Stimulated activated CD4-positive, alpha-beta T cell treated with anti-CD3 and anti-CD28 coated beads, Interleukin-2, amount 100 ng/mL, for 4 hours (primary cell): ENCODE results near the gene PLCH2.

ENCODE experiments used
- DNase-seq: peaks from one replicate; pipeline ENCODE4 v3.0.0-alpha.2; 2020; ENCODE audit warnings: low read depth

PLCH2 gene

DNA sequence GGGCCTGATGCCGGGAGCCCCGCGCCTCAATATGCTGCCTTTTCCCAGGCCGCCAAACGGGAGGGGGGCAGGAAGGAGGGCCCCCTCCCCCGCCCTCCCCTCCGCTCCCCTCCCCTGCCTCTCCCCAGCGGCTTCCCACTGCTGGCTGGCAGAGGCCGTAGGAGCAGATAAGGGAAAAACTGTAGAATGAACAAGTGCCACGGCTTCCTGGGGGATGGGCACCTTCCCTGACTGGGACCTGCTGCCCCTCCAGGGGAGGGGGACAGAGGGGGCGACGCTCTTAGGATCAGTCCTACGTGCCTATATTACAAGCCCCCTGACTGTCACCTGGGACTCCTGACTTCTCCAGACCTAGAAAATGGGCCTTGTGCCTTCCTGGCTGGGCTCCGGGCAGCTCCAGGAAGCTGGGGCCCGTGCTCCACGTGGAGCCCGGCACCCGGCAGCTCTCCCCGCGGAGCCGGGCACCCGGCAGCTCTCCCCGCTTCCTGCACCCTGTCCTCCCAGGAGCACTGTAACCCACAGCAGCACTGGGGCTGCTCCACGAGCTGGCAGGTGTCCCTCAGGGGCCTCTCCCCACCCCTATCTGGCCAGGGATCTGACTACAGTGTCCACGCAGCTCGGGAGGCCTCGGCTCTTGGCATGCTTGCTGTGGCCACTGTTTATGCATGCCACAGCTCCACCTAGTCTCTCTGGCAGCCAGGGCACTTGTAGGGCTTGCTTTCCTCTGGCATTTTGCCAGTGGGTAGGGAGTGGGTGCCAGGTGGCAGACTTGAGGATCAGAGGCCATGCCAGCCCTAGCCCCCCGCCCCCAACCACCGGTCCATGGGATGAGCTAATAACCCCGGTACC is 54.6 kb downstream of the PLCH2 start:
- DNase-seq: no peak

- DNase-seq: no peak
Observed at GRCh38 chr1:2532485-2533160, 56.5 kb downstream of the PLCH2 start.

DNA sequence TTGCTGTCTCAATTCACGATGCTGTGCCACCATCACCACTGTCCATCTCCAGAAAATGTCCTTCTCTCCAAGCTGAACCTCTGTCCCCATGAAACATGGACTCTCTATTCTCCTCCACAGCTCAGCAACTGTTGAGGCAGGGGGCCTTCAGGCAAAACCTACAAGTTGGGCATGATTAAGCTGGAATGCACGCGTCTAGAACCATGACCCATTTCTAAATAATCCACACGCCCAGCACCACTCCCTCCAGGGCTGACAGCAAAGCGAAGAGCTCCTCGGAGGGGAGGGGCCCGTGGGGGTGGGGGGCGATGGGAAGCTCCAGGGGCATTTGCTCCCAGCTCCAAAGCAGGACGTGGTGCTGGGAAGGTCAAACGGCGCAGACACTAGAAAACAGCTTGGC is 57.3 kb downstream of the PLCH2 start:
- no peak for DNase-seq

DNA sequence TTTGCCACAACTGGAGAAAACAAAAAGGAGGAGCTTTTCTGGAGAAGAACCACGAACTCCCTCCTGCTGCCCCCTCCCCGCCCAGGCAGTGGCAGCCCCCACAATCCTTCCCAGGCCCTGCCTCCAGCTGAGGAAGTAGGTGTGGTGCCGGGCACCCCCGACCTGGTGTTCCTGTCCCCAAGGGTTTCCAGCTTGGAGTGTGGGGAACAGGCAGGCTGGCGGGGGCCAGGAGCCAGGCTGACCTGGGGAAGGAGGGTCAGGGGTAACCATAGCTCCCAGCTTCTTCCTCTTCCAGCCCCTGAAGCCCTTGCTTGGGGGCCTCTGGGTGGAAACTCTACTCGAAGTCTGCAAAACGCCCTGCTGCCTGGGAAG is 58.2 kb downstream of the PLCH2 start:
- no peak for DNase-seq

- DNase-seq: no peak
Observed at GRCh38 chr1:2534687-2535441, 58.8 kb downstream of the PLCH2 start.

DNA sequence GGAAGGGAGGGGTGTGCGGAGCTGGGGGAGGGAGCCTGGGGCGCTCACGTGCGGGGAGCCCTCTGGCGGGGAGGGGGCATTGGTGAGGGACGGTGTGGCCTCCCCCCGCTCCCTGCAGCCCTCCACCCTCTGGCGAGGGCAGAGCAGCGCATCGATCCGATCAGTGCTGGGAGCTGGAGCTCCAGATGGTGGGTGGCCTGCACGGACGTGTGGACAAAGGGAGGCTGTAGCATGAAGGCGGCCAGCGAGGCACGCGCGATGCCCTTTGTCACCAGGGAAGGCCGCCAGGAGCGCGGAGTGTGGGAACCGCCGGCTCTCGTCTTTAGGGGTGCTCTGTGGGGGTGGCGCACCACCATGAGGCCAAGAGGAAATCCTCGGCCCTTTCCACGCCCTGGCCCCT is 59.4 kb downstream of the PLCH2 start:
- no peak for DNase-seq

DNA sequence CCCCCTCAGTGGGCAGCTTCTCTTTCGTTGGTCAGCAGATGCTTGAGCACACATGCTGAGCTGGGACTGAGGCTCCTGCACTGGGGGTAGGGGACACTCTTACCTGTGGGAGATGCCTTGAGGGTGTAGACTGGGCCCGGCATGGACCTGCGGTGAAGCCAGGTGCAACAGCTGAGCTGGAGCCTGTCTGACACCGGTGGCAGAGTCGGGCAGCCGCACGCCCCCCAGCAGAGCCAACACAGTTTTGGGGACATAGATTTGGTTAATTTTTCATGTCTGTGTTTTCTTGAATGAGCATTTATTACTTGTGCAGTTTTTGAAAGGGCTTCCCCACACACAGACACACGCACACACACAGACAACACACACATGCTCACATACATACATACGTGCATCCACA is 59.9 kb downstream of the PLCH2 start:
- no peak for DNase-seq

DNA sequence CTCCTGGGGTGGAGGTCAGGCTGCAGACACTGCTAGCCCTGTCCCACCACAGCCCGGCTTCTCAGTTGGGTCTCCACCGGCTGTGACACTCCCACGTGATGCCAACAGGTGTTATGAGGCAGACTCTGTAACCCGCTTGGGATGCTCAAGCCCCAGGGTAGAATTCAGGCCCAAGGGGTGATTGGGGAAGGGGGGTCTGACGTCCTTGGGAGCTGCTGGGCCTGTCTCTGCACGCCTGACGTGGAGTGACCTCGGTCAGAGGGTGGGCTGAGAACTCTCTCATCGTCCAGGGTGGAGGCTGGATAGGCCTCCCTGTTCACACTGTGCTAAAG is 61.7 kb downstream of the PLCH2 start:
- DNase-seq: no peak

GRCh38 chr1:2538376-2538775 is 62.3 kb downstream of the PLCH2 start:
- DNase-seq: no peak

GRCh38 chr1:2538872-2539271 is 62.8 kb downstream of the PLCH2 start:
- DNase-seq: no peak

- no peak for DNase-seq
Observed at GRCh38 chr1:2539312-2539907, 63.3 kb downstream of the PLCH2 start.

- no peak for DNase-seq
Observed at GRCh38 chr1:2540816-2541492, 64.9 kb downstream of the PLCH2 start.

DNA sequence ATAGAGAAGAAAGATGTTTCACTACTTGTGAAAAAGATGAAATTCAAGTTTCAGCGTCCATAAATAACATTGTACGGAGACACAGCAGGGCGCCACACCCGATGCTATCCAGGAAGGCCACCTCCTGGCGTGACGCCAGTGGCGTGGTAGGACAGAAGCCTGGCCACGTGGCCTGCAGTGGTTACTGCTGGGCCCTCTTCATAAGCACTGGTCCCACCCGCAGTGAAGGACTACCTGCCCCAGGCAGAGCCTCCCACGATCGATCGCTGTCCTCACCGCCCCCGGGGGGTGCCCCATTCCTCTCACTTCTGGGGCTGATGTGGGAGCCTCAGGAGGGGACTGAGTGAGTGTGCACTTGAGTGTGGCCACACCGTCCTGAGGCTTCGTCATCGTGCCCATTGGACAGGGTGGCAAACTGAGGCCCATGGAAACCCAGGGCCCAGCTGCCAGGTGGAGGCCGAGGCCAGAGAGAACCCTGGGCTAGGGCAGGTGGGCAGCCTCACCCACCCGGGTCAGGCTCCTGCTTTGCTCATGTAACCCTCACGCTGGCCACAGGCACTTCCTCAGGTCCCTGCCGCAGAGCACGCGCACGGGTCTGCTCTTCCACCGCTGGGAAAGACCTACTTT is 65.6 kb downstream of the PLCH2 start:
- DNase-seq: no peak

- no peak for DNase-seq
Observed at GRCh38 chr1:2542246-2542915, 66.3 kb downstream of the PLCH2 start.

GRCh38 chr1:2543543-2544092 is 67.5 kb downstream of the PLCH2 start:
- no peak for DNase-seq

DNA sequence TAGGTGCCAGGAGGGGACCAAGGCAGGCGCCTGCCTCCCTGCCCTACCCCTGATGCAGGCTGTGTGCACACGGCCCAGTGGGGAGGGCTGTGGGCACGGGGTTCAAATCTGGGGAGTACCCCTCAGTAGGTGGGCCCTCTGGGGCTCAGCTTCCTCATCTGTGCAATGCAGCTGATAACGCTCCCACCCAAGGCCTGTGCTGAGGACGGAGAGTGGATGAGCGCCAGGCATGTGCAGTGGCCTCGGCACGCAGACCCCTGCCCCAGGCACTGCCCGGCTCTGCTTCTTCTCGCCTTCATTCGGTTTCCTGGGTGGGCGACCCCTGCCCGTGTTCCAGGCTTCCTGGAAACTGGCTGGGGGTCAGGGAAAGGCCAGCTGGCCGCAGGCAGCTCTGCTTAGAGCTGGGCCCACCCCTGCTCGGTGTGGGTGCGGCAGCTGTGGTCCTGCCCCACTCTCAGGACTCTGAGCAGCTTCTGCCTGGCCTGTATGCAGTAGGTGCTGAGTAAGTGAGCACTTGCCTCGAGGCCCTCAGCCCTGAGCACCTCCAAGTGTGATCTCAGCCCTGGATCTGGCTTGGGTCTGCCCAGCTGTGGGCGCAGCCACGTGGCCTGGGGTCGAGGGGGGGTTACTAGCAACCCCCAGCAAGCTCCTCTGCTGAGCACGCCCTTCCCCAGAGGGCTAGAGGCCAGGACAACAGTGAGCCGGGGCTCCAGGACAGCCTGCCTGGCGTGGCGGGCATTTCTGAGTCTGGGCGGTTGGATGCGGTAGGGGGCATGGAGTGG is 68.2 kb downstream of the PLCH2 start:
- DNase-seq: no peak

DNA sequence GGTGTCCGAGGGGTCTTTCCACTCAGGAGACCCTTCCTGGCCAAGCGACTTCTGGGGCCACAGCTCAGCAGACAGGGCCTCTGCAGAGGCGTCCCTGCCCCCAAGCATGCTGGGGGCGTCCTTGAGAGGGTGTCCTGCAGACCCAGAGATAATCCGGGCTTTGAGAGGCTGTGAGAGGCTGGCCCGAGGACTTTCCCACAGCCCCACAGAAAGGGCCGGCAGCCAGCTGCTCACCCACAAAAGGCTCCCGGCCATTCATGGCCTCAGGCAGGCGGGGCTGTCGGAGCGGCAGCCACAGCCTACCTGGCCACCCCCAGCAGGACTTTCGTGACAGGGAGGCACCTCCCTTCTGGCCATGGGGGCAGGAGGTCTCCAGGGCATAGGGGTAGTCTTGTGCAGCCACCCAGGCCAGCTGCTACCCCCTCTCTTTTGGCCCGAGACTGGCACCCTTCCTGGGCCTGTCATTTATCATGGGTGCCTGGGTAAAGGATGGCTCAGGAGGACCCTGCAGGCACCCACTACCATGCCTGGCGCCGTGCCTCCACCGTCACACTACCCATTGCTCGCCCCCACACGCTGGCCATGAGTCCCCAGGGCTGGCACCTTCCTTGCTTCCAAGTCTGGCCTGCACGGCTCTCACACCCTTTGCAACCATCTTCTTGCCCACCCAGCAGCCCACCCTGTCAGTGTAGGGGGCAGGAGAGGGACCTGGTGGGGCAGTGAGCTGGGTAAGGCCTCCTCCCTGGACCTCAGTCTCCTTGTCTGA is 69.0 kb downstream of the PLCH2 start:
- DNase-seq: no peak

- peak; percentile 85 for DNase-seq
Observed at GRCh38 chr1:2545754-2546514, 69.8 kb downstream of the PLCH2 start.
